C4-2B (cell line): ENCODE results near the gene ADM.

ENCODE experiments used
- H3K27ac ChIP-seq: fragments of 450-650 bp; 2 replicates; pipeline ENCODE4 v1.5.1; 2017
- ZFX ChIP-seq: fragments of 450-650 bp; IDR thresholded peaks from 2 replicates; pipeline ENCODE4 v1.6.1; 2017
- TF ChIP-seq, protein P1 (sequence below): fragments of 450-650 bp; conservative IDR thresholded peaks from 2 replicates; pipeline ENCODE4 v1.5.1; 2017; ENCODE audit warnings: mild to moderate bottlenecking

Gene ADM

DNA sequence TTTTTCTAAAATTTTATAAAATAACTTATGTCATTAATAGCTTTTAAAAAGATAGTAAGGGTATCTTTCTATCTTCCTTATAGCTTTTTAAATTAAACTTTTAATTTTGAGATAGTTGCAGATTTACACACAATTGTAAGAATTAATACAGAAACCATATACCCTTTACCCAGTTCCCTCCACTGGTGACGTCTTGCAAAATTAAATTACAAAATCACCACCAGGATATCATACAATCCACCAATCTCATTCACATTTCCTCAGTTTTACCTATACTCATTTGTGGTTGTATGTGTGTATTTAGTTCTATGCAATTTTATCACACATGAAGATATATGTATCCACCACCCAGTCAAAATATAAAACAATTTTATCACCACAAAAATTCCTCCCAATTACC, 20.9 kb upstream of the ADM start:
- TF ChIP-seq, protein P1, sequence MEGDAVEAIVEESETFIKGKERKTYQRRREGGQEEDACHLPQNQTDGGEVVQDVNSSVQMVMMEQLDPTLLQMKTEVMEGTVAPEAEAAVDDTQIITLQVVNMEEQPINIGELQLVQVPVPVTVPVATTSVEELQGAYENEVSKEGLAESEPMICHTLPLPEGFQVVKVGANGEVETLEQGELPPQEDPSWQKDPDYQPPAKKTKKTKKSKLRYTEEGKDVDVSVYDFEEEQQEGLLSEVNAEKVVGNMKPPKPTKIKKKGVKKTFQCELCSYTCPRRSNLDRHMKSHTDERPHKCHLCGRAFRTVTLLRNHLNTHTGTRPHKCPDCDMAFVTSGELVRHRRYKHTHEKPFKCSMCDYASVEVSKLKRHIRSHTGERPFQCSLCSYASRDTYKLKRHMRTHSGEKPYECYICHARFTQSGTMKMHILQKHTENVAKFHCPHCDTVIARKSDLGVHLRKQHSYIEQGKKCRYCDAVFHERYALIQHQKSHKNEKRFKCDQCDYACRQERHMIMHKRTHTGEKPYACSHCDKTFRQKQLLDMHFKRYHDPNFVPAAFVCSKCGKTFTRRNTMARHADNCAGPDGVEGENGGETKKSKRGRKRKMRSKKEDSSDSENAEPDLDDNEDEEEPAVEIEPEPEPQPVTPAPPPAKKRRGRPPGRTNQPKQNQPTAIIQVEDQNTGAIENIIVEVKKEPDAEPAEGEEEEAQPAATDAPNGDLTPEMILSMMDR, result no peak
- no peak for TF ChIP-seq ZFX

DNA sequence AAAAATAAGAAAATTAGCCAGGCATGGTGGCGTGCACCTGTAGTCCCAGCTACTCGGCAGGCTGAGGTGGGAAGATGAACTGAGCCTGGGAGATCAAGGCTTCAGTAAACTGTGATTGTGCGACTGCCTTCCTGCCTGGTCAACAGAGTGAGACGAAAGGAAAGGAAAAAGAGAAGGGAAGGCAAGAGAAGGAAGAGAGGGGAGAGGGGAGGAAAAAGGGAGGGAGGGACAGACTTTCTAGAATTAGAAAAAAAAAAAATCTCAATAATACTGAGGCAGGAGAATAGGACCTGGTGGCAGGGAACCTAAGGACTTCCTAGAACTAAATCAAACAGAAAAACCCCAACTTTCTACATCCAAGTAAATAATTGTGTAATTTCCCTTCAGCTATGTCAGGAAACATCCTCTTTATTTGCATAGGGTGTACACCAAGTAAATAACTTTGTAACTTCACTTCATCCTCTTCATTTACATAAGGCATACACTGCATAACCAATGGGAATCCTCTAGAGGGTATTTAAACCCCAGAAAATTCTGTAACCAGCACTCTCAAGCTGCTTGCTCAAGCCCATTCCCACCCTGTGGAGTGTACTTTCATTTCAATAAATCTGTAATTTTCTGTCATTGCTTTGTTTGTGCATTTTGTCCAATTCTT, 19.6 kb upstream of the ADM start:
- TF ChIP-seq, protein P1, result no peak
- no peak for TF ChIP-seq ZFX
- H3K27ac ChIP-seq, result peak overlapping the region; percentile 32

More for the DNA sequence above, 20.9 kb upstream of the ADM start:
- H3K27ac ChIP-seq, result no peak overlapping the region

DNA sequence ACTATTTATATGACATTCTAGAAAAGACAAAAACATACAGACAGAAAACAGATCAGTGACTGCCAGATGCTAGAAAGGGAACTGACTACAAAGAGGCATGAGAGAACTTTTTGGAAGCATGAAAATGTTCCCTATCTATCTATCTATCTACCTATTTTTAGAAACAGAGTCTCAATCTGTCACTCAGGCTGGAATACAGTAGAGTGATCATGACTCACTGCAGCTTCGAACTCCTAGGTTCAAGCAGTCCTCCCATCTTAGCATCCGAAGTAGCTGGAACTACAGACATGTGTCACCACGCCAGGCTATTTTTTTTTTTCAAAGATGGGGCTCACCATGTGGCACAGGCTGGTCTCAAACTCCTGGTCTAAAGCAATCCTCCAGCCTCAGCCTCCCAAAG, 17.7 kb upstream of the ADM start:
- no peak overlapping the region for H3K27ac ChIP-seq
- TF ChIP-seq ZFX, result no peak
- TF ChIP-seq, protein P1, result no peak

DNA sequence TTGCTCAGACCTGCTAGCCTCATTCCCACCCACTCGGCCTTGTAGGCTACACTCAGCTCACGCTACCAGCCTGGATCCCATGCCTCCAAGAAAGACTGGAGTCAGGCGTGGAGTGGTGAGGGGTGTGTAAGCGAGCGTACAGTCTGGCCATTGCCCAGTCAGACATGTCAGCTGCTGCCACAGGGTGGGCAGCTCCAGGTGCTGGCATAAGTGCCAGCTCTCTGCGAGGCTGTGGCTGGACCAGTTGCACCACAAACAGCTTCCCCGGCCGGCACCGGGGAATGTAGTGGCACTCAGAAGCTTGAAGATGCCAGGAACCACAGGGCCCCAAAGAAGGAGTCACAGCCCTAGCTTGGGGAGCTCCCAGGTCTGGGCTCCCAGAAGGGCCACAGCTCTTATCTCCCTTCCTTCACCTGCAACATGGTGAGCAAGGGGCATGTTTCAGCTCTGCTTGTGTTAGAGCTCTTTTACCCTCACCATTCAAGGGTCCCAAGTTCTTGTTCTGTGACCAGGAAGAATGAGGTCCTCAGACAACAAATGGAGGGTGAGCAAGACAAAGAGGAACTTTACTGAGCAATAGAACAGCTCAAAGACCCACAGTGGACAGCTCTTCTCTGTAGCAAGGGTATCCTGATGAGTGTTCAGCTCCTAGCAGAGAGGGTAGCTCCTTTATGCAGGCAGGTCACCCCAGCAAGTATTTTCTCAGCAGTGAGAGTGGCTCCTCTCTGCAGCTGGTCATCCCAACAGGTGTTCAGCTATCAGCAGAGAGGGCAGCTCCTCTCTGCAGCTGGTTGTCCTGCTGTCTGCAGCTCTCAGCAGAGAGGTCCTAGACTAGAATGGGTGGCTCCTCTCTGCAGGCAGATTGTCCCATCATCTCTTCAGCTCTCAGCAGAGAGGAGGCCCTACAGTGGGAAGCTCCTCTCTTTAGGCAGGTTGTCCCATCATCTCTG, 16.8 kb upstream of the ADM start:
- no peak overlapping the region for H3K27ac ChIP-seq
- TF ChIP-seq, protein P1, result no peak
- no peak for TF ChIP-seq ZFX

DNA sequence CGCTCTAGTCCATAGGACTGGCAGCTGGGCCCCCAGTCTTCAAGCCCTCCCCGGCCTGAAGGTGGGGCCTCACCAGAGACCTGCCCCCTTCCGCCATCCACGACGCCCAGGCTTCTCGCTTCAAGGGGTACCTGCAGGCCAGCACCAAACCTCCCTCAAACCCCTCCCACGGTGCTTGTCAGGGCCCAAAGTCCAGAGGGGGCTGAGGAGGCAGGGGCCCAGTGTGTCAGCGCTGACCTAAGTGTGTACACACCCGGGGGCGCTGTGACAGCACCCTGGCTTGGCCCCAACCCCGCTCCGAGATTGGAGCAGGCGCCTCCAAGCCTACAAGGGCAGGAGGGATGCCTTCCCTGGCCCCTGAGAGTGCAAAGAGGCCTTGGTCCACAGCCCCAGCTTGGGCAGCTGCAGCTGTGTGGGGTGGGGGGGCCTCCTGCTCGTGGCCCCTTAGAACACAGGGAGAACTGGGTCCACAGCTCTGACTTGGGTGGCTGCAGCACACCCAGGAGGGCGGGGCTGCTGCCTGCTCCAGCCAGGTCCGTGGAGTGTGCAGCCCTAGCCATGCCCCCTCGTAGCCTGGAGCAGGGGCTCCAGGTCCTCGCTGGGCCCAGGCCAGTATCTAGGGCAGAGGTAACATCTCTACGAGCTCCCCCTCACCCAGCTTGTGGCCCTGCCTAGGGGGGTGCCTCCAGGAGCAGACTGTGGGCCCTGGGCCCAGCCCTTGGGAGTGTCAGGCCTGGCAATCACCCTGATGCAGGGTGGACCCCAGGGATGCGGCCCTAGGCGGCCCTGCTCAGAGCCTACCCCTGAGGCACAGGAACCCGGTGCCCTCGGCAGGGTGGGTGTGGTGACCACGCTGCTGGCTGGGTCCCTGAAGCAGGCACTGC, 15.8 kb upstream of the ADM start:
- H3K27ac ChIP-seq, result no peak overlapping the region
- no peak for TF ChIP-seq ZFX
- TF ChIP-seq, protein P1, result no peak

DNA sequence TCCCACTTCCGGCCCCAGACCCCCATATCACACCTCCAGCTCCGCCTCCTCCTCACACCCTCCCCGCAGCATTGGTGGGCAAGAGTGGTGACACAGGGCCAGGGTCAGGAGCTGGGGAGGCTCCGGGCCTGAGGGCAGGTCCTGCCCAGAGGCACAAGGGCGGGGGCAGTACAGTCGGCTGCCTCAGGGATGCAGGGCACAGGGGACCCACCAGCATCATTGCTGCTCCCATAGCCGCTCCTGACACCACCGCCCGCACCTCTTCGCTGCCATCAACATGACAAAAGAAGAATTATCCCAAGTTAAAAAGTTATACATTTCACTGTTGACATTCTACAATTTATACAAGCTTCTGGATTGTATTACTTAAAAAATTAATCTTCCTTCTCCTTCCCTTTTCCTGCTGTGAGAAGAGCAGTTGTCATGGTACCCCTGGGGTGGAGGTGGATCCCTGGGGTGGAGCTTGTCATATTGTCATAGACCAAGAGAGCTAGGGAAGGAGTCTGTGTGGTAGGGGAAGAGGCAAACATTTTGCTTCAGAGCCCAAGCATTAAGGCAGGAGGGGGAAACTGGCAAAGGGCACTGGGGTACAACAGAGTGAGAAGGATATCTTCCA, 15.0 kb upstream of the ADM start:
- TF ChIP-seq, protein P1, result no peak
- no peak for TF ChIP-seq ZFX
- H3K27ac ChIP-seq, result no peak overlapping the region
